HepG2 (cell line): Measurements from ENCODE around the gene TAF1A. TPM values are rescaled to one million over a fixed set of nuclear protein-coding genes. Genes with fewer than 3 reads are reported as not detected.

Experiments
- ATAC-seq: fragments of 200-7000 bp; cut with Tn5 transposase; 3 replicates; pipeline ENCODE4 v1.9.1; 2020; ENCODE audit warnings: mild to moderate bottlenecking, moderate library complexity
- BruUV-seq: library from RNA; stranded (reverse); fragments of 400-500 nt; replicated peaks from 2 replicates; lab custom pipeline; 2021; lab: Mats Ljungman, UMichigan
- CTCF ChIA-PET: fragments of 300-600 bp; formaldehyde crosslinking; extraction: SDS; loops from one replicate; lab custom pipeline; 2021; ENCODE audit warnings: low total read pairs, inconsistent platforms, low intra/inter-chr PET ratio; lab: Yijun Ruan, JAX
- POLR2A ChIA-PET: fragments of 350-600 bp; sonication (Branson Sonifier 250); formaldehyde crosslinking; loops from one replicate; lab custom pipeline; 2020; ENCODE audit warnings: antibody characterized with exemption, inconsistent platforms; lab: Yijun Ruan, JAX
- DNase-seq: peaks from one replicate; pipeline ENCODE4 v3.0.0-alpha.2; 2015; ENCODE audit warnings: low spot score
- FAIRE-seq: peaks from 3 replicates; lab custom pipeline; 2011; peaks lifted over from hg19 to GRCh38; lab: Jason Lieb, UNC
- H2AFZ ChIP-seq: one replicate; pipeline ENCODE4 v1.6.1; 2011; ENCODE audit warnings: low read length, inconsistent platforms
- H3K27ac ChIP-seq: fragments of 300-600 bp; 3 replicates; pipeline ENCODE4 v1.8.0; 2011; ENCODE audit warnings: mixed run types, mild to moderate bottlenecking, mixed read lengths, low read length, inconsistent platforms; ENCODE audit not compliant: insufficient read depth; ENCODE audit errors: extremely low read length
- H3K27me3 ChIP-seq, 2 experiments: fragments of 200-600 bp in 1 of 2; 2 replicates in 1 of 2; 3 replicates in 1 of 2; pipeline versions ENCODE4 v1.6.0 to v1.8.0; 2011; ENCODE audit warnings: low read length in 2 of 2, mild to moderate bottlenecking in 2 of 2, moderate library complexity in 2 of 2, inconsistent platforms in 1 of 2; ENCODE audit not compliant: insufficient read depth in 2 of 2, control insufficient read depth in 1 of 2
- H3K36me3 ChIP-seq, 2 experiments: fragments of 200-600 bp in 1 of 2; replicated peaks in 1 of 2; 2 replicates in 1 of 2; 3 replicates in 1 of 2; pipeline versions ENCODE4 v1.5.1 to v1.8.0; 2011; ENCODE audit warnings: low read length in 2 of 2, inconsistent platforms in 1 of 2; ENCODE audit not compliant: insufficient read depth in 2 of 2, control insufficient read depth in 1 of 2
- H3K4me1 ChIP-seq: 2 replicates; pipeline ENCODE4 v1.5.1; 2012; ENCODE audit warnings: low read length, inconsistent platforms; ENCODE audit not compliant: insufficient read depth
- H3K4me2 ChIP-seq: 2 replicates; pipeline ENCODE4 v1.6.0; 2011; ENCODE audit warnings: low read depth, low read length, inconsistent platforms
- H3K4me3 ChIP-seq, 3 experiments: fragments of 200-600 bp in 1 of 3; sonication (generic), shearing (Covaris generic) in 1 of 3; replicated peaks in 1 of 3; 2 replicates each; pipeline ENCODE4 v1.5.1; 2011 to 2016; ENCODE audit warnings: low read length in 3 of 3, inconsistent platforms in 2 of 3, low read depth in 2 of 3, mild to moderate bottlenecking in 2 of 3, control low read depth in 1 of 3, mixed read lengths in 1 of 3; ENCODE audit not compliant: insufficient read depth in 1 of 3
- H3K79me2 ChIP-seq: one replicate; pipeline ENCODE4 v1.6.1; 2011; ENCODE audit warnings: low read length, inconsistent platforms; ENCODE audit not compliant: insufficient read depth
- H3K9ac ChIP-seq: 2 replicates; pipeline ENCODE4 v1.6.0; 2011; ENCODE audit warnings: mild to moderate bottlenecking, low read depth, low read length, inconsistent platforms; ENCODE audit not compliant: insufficient read depth
- H3K9me3 ChIP-seq: 2 replicates; pipeline ENCODE4 v1.5.1; 2012; ENCODE audit warnings: mild to moderate bottlenecking, low read length
- H4K20me1 ChIP-seq: 2 replicates; pipeline ENCODE4 v1.6.0; 2011; ENCODE audit warnings: inconsistent platforms, mild to moderate bottlenecking, low read length, moderate library complexity; ENCODE audit not compliant: insufficient read depth
- CSRNP1 ChIP-seq: sonication (generic); formaldehyde crosslinking; IDR thresholded peaks from 2 replicates; pipeline ENCODE4 v1.8.1; 2023; ENCODE audit warnings: mild to moderate bottlenecking, missing genetic modification reagents
- DBP ChIP-seq: sonication (generic); formaldehyde crosslinking; IDR thresholded peaks from 2 replicates; pipeline ENCODE4 v1.4.0; 2020; ENCODE audit warnings: missing genetic modification reagents; ENCODE audit errors: not compliant biosample characterization
- FOXM1 ChIP-seq: sonication (generic); formaldehyde crosslinking; IDR thresholded peaks from 2 replicates; pipeline ENCODE4 v1.5.0; 2020; ENCODE audit warnings: missing genetic modification reagents
- RFX3 ChIP-seq: IDR thresholded peaks from 2 replicates; pipeline ENCODE4 v1.6.1; 2016; ENCODE audit warnings: missing biosample characterization, missing genetic modification reagents
- ZNF296 ChIP-seq: sonication (generic); formaldehyde crosslinking; conservative IDR thresholded peaks from 2 replicates; pipeline ENCODE4 v1.5.0; 2020; ENCODE audit warnings: mild to moderate bottlenecking, missing genetic modification reagents
- ZNF782 ChIP-seq: sonication (generic); formaldehyde crosslinking; IDR thresholded peaks from 2 replicates; pipeline ENCODE4 v1.4.0; 2020; ENCODE audit warnings: missing genetic modification reagents, mild to moderate bottlenecking, borderline replicate concordance
- WGBS: methylation state at CpG from one replicate; pipeline ENCODE4 v1.1.6; 2017; ENCODE audit warnings: low lambda C conversion rate; 5-methylcytosine and 5-hydroxymethylcytosine counted together
- in situ Hi-C: cut with HindIII; loops from 2 replicates; pipeline ENCODE4 v1.10.0; 2017; ENCODE audit warnings: low pct_unique_long_range_greater_than_20kb; ENCODE audit not compliant: extremely low pct_ligation_motif_present
- intact Hi-C: fragments of 100-400 bp; cut with micrococcal nuclease; formaldehyde crosslinking; loops from one replicate; pipeline ENCODE4 v1.10.0; 2022; ENCODE audit not compliant: unreplicated experiment
- polyA plus RNA-seq, 8 experiments: library from polyadenylated mRNA; depleted of rRNA in 3 of 8; stranded (reverse) in 7 of 8; unstranded in 1 of 8; fragments of >200 nt; fragmentation: Illumina TruSeq in 4 of 8; extraction: Trizol in 4 of 8; gene quantifications; 2 replicates each; pipeline versions ENCODE4 v1.2.1 to v1.2.3, GENCODE V29; 2011 to 2016; ENCODE audit warnings: low read depth in 4 of 8, missing spikeins in 1 of 8, mixed read lengths in 1 of 8; ENCODE audit not compliant: insufficient read depth in 1 of 8
- total RNA-seq, 5 experiments: library from RNA; depleted of rRNA; stranded (reverse); fragments of >200 nt; fragmentation: Illumina TruSeq; extraction: Trizol; gene quantifications; 2 replicates each; pipeline ENCODE4 v1.2.3, GENCODE V29; 2016; ENCODE audit warnings: low read depth in 1 of 5
- TF ChIP-seq, protein P1 (sequence below): sonication (generic); formaldehyde crosslinking; IDR thresholded peaks from 2 replicates; pipeline ENCODE4 v1.8.1; 2023; ENCODE audit warnings: missing genetic modification reagents, mild to moderate bottlenecking, borderline replicate concordance

The TAF1A gene
- total and polyA plus RNA-seq, 2 of the 13 experiments (the other 11 are each of a cell fraction or from before 2014, with no cell fraction given): 3.3 to 10.7 TPM

DNA sequence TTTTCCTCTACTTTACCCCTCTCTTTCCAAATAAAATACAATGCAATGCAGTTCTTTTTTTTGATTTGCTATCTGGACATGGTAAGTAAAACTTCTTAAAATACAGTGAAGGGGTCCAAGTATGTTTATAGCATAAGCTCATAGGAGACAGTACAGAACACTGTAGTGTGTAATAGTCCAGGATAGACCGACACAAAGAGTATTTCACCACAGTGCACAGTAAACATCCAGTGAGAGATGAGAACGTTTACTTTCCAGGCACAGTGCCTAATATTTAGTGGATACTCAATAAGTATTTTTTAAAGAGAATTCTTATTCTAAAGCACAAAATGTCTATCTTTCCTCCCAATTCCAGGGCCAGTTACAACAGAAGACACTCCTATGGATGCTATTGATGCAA lies 43.0 kb upstream of the TAF1A start:
- BruUV-seq: no TSS peak

More for the DNA sequence above, 43.0 kb upstream of the TAF1A start:
- in situ Hi-C loops (loop anchor here (5.0 kb wide), 1 partner anchor 165 kb away; no protein-coding TSS in a partner anchor), intact Hi-C loops (no loop called here)
- CTCF ChIA-PET: interaction anchor here (4.8 kb wide), 1 partner anchor 167 kb away, joined by 44 read pairs; no protein-coding TSS in a partner anchor
- H3K4me2 ChIP-seq: no peak overlapping the region
- H3K4me1 ChIP-seq: no peaks in the 10 kb centered on the region
- H4K20me1 ChIP-seq: no peaks in the 10 kb centered on the region
- 62% methylated on average over 2 of the region's 2 CpGs for WGBS
- H3K79me2 ChIP-seq: no peaks in the 10 kb centered on the region
- no peak overlapping the region for H2AFZ ChIP-seq
- FAIRE-seq: no peak
- no peak for ATAC-seq
- H3K9me3 ChIP-seq: no peaks in the 10 kb centered on the region
- H3K4me3 ChIP-seq: no peak overlapping the region
- H3K27ac ChIP-seq: no peak overlapping the region
- no peak for TF ChIP-seq ZNF782 (CRISPR knock-in tag)
- no peak for TF ChIP-seq DBP (CRISPR knock-in tag)
- TF ChIP-seq CSRNP1 (CRISPR knock-in tag): no peak
- TF ChIP-seq FOXM1 (CRISPR knock-in tag): no peak
- TF ChIP-seq, protein P1, sequence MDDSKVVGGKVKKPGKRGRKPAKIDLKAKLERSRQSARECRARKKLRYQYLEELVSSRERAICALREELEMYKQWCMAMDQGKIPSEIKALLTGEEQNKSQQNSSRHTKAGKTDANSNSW (CRISPR knock-in tag): no peak
- no peak for TF ChIP-seq ZNF296 (CRISPR knock-in tag)
- no peak for TF ChIP-seq RFX3
- TF ChIP-seq, all 625 proteins: peak for 0
- DNase-seq: no peak
- H3K36me3 ChIP-seq: peaks cover 13 to 81% of the 10 kb centered on the region in 2 experiments
- POLR2A ChIA-PET: no interaction called here
- no peak overlapping the region for H3K9ac ChIP-seq
- no peaks in the 10 kb centered on the region for H3K27me3 ChIP-seq
